ENCODE results near the gene ENTPD3.

Gene ENTPD3

DNA sequence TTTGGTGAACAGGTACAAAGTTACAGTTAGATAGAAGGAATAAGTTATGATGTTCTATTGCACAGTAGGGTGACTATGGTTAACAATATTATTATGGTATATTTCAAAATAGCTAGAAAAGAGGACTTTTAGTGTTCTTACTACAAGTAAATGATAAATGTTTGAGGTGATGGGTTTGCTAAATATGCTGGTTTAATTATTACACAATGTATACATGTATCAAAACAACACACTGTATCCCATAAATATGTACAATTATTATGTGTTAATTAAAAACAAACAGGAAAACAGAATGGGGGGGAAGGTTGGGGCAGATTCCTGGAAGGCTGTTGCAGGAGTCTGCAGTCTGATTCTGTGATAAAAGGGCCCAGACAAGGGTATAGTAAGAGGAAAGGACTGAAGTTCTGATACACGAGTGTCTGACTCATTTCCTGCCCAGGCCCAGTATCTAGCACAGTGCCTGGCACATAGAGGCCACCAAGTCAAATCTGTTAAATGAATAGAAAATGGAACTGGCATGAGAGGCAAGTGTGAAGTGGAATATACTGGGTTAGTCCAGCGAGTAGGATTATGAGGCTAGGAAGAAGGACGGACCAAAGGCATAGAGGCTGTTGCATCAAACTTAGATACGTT, 7.2 kb upstream of the ENTPD3 start:
- H3K36me3 ChIP-seq (ENCODE audit: control insufficient read depth, insufficient read depth, low read length) = no peaks in the 10 kb centered on the region
- no peaks in the 10 kb centered on the region for H3K27me3 ChIP-seq (ENCODE audit: control insufficient read depth, insufficient read depth, low read length)
- no peak overlapping the region for H3K9ac ChIP-seq (ENCODE audit: low read length)
- H3K4me3 ChIP-seq (ENCODE audit: low read length) = no peak overlapping the region
- no peaks in the 10 kb centered on the region for H3K4me1 ChIP-seq (ENCODE audit: control insufficient read depth, insufficient read depth, low read length)
- H3K27ac ChIP-seq (ENCODE audit: low read depth, low read length) = no peak overlapping the region

DNA sequence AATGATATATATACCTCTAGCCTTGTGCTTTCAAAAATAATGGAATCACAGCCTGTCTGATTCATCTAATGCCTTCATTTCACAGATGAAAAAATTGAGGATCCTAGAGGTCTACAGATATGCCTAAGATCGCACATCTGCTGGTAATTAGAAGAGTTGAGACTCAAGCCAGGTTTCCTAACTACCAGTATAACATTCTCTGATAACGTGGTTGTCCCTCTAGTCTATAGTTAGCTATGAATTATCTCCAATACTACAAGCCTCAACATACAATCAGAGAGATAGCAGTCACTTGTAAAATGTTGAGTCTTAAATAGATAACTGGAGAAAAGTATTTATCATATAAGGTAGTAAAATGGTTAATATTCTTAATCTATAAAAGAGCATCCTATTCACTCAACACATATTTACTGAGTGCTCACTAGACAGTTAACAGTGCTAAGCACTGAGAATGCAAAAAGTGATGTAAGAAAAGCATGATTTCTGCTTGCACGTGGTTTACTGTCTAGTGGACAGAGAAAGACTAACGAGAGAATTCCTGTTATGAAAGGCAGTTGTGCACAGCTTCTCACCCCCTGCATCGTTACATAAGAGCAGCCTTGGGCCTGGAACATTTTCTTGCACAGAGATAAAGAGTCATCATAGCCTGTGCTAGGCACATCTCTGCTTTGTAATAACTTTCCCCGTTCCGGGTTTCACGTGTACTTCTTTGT, 4.9 kb upstream of the ENTPD3 start:
- H3K27ac ChIP-seq (ENCODE audit: low read depth, low read length) = no peak overlapping the region
- H3K36me3 ChIP-seq (ENCODE audit: control insufficient read depth, insufficient read depth, low read length) = no peaks in the 10 kb centered on the region
- no peaks in the 10 kb centered on the region for H3K27me3 ChIP-seq (ENCODE audit: control insufficient read depth, insufficient read depth, low read length)
- H3K4me1 ChIP-seq (ENCODE audit: control insufficient read depth, insufficient read depth, low read length) = no peaks in the 10 kb centered on the region
- H3K9ac ChIP-seq (ENCODE audit: low read length) = no peak overlapping the region
- no peak overlapping the region for H3K4me3 ChIP-seq (ENCODE audit: low read length)

DNA sequence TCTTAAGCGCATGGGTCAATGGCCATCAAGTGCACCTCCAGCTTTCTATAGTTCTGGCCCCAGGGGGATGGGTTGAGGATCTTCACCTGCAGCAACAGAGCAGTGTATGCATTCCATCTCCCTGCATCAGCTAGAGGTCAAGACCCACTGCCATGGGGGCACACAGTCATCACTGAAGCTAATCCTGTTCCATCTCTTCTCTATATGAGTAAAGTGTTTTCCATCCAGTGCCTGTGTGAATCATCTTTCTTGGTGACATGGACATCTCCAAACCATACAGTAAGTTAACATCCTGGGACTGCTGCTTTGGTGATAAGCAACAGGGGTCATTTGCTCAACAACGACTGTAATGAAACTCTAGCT, 4.4 kb upstream of the ENTPD3 start:
- Histone ChIP-seq H3K4me1 (ENCODE audit: control insufficient read depth, insufficient read depth, low read length) (peaks cover 2% of the 10 kb centered on the region), H3K36me3 (ENCODE audit: control insufficient read depth, insufficient read depth, low read length) (no peaks in the 10 kb centered on the region), H3K27ac (ENCODE audit: low read depth, low read length) (no peak overlapping the region), H3K4me3 (ENCODE audit: low read length) (no peak overlapping the region), H3K27me3 (ENCODE audit: control insufficient read depth, insufficient read depth, low read length) (no peaks in the 10 kb centered on the region), H3K9ac (ENCODE audit: low read length) (no peak overlapping the region)

DNA sequence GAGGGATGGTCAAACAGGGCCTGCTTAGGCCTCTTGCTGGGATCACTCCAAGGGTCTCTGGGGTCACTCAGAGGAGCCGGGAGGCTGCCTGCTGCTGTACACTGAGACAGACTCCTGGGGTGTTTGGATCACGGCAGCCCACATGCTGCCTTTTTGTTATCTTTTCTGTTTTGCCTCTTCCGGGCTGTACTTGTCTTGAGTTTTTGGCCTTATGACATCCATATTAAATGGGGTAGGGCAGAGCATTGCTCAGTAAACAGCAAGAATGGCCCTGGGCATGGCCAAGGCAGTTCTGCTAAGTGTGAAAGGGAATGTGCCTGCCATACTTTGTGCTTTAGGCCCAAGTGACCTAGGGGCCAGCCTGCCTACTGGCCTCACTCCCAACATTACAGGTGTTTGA, 771 bp upstream of the ENTPD3 start:
- Histone ChIP-seq H3K4me1 (ENCODE audit: control insufficient read depth, insufficient read depth, low read length) (peaks cover 2% of the 10 kb centered on the region), H3K36me3 (ENCODE audit: control insufficient read depth, insufficient read depth, low read length) (no peaks in the 10 kb centered on the region), H3K27ac (ENCODE audit: low read depth, low read length) (no peak overlapping the region), H3K4me3 (ENCODE audit: low read length) (no peak overlapping the region), H3K27me3 (ENCODE audit: control insufficient read depth, insufficient read depth, low read length) (no peaks in the 10 kb centered on the region), H3K9ac (ENCODE audit: low read length) (no peak overlapping the region)

DNA sequence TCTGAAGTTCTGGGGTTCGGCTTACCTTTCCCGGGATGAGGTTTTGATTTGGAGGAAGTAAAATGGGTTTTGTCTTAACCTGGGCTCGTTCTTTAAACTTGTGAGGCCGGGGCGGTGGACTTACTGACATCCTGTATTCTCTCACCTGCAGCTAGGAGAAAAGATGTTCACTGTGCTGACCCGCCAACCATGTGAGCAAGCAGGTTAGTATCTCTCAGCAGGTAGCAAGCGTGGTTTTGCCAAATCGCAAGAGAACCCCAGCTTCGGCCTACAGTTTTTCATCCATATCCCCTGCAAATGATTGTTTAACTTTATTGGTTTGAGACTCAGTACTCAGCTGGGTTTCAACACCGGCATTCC, 891 bp downstream of the ENTPD3 start:
- H3K4me3 ChIP-seq (ENCODE audit: low read length) = no peak overlapping the region
- no peak overlapping the region for H3K27ac ChIP-seq (ENCODE audit: low read depth, low read length)
- H3K9ac ChIP-seq (ENCODE audit: low read length) = no peak overlapping the region
- H3K4me1 ChIP-seq (ENCODE audit: control insufficient read depth, insufficient read depth, low read length) = peaks cover 2% of the 10 kb centered on the region
- H3K27me3 ChIP-seq (ENCODE audit: control insufficient read depth, insufficient read depth, low read length) = no peaks in the 10 kb centered on the region
- no peaks in the 10 kb centered on the region for H3K36me3 ChIP-seq (ENCODE audit: control insufficient read depth, insufficient read depth, low read length)

DNA sequence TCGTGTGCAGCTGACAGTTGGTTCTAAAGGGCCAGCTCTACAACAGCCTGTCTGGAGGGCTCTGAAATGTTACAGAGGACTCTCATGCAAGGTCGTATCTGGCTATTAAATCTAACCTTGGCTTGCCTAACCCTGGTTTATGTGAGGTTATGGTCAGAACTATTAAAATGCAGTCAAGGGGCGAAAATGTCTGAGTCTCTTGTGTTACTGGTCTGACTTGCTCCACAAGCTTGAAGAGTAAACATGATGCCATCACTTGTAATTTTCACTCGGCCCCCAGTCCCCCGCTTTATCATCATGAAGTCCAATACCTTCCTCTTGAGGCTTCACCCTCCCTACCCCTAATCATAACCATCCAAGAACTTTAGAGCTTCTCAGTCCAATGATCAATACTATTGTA, 9.4 kb downstream of the ENTPD3 start:
- Histone ChIP-seq H3K9ac (ENCODE audit: low read length) (no peak overlapping the region), H3K4me3 (ENCODE audit: low read length) (no peak overlapping the region), H3K4me1 (ENCODE audit: control insufficient read depth, insufficient read depth, low read length) (no peaks in the 10 kb centered on the region), H3K27me3 (ENCODE audit: control insufficient read depth, insufficient read depth, low read length) (no peaks in the 10 kb centered on the region), H3K36me3 (ENCODE audit: control insufficient read depth, insufficient read depth, low read length) (no peaks in the 10 kb centered on the region), H3K27ac (ENCODE audit: low read depth, low read length) (no peak overlapping the region)

DNA sequence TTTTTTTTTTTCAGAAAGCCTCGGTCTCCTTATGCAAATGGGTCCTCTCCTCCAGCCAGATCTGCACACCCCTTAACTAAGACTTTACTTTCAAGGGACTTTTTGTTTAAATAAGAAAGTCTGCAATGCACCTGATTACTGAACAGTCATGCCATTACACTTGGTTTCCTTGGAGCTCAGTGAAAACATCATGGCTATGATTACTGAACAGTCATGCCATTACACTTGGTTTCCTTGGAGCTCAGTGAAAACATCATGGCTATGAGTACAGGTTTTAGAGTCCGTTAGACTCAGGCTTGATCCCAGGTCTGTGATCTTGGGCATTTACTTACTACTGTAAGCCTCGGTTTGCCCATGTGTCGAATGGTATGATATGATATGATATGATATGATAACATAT, 10.1 kb downstream of the ENTPD3 start:
- no peak overlapping the region for H3K4me3 ChIP-seq (ENCODE audit: low read length)
- no peaks in the 10 kb centered on the region for H3K36me3 ChIP-seq (ENCODE audit: control insufficient read depth, insufficient read depth, low read length)
- no peaks in the 10 kb centered on the region for H3K4me1 ChIP-seq (ENCODE audit: control insufficient read depth, insufficient read depth, low read length)
- H3K27ac ChIP-seq (ENCODE audit: low read depth, low read length) = no peak overlapping the region
- no peaks in the 10 kb centered on the region for H3K27me3 ChIP-seq (ENCODE audit: control insufficient read depth, insufficient read depth, low read length)
- no peak overlapping the region for H3K9ac ChIP-seq (ENCODE audit: low read length)

DNA sequence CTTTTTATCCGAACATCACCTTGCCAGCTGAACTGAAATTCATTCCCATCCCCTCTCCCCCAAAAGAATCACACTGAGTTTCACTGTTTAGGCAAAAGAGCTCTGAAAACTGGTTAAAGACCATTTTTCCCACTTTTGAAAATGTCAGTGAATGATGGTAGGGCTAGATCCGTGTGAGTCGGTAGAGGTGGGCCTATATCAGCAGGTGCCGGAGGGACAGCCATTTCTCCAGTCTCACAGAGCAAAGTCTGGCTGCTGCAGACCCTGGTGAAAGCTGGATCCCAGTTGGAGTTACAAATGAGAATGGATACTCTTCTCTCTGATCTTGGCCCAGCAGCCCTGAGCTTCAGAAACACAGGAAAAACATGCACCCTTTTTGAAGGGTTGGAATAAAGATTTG, 10.9 kb downstream of the ENTPD3 start:
- Histone ChIP-seq H3K27me3 (ENCODE audit: control insufficient read depth, insufficient read depth, low read length) (no peaks in the 10 kb centered on the region), H3K27ac (ENCODE audit: low read depth, low read length) (no peak overlapping the region), H3K4me3 (ENCODE audit: low read length) (no peak overlapping the region), H3K9ac (ENCODE audit: low read length) (no peak overlapping the region), H3K4me1 (ENCODE audit: control insufficient read depth, insufficient read depth, low read length) (no peaks in the 10 kb centered on the region), H3K36me3 (ENCODE audit: control insufficient read depth, insufficient read depth, low read length) (no peaks in the 10 kb centered on the region)

DNA sequence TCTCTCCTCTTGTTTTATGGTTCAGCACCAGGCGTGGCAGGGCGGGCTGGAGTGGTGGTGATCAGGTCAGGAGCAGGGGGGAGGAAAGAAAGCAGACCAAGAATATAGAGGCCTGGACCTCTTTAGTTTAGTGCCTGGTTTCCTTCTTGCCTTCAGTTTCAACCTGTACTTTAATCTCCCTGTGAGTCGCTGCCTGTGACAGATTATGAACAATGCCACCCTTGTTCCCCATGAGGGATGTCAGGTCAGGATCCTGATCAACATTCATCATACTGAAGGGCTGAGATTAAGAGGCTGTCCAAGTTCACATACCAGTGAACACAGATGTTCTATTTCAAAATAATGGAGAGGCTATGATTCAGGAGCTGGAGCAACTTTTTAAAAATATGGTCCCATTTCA, 11.4 kb downstream of the ENTPD3 start:
- no peaks in the 10 kb centered on the region for H3K4me1 ChIP-seq (ENCODE audit: control insufficient read depth, insufficient read depth, low read length)
- no peaks in the 10 kb centered on the region for H3K36me3 ChIP-seq (ENCODE audit: control insufficient read depth, insufficient read depth, low read length)
- no peak overlapping the region for H3K27ac ChIP-seq (ENCODE audit: low read depth, low read length)
- no peak overlapping the region for H3K4me3 ChIP-seq (ENCODE audit: low read length)
- no peaks in the 10 kb centered on the region for H3K27me3 ChIP-seq (ENCODE audit: control insufficient read depth, insufficient read depth, low read length)
- H3K9ac ChIP-seq (ENCODE audit: low read length) = no peak overlapping the region

DNA sequence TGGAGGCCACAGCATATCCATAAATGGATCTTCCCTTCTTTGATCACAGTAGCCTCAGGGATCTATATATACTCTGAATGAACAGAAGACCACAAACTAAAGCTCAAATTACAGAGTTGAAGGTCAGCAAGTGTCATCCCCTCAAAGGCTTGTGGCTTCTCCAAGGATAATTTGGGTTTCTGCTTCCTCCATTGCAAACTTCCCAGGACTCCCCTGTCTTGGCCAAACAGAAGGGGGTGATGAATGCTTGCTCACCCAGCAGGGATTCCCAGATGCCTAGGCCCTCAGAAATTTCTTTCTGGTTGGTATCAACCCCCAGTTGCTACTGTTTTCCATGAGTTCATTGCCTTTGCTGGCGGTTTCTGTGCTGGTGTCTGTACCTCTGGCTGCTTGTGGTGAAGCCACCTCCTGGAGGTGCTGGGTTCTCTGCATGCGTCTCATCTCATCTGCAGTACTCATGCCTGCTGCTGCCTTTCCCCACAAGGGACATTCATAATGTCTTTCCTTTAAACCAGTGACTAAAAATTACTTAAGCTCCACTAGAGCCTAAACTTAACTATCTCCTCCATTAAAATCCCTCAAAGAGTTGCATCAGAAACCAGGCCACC, 17.7 kb downstream of the ENTPD3 start:
- Histone ChIP-seq H3K4me3 (ENCODE audit: low read length) (no peak overlapping the region), H3K9ac (ENCODE audit: low read length) (no peak overlapping the region)

DNA sequence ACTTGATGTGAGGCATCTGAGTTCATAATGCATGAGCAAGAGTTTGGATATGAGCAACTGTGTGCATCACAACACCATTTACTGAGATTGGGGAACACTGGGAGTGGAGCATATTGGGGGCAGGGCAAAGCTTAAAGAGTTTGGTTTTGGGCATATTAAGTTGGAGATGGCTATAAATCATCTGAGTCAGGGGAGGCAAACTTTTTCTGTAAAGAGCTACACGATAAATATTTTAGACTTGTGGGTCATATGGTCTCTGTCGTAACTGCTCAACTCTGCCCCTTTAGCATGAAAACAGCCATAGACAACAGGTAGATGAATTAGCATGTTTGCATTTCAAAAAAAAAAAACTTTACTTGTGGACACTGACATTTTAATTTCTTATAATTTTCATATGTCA, 20.0 kb downstream of the ENTPD3 start:
- Histone ChIP-seq H3K27me3 (ENCODE audit: control insufficient read depth, insufficient read depth, low read length) (no peaks in the 10 kb centered on the region), H3K4me1 (ENCODE audit: control insufficient read depth, insufficient read depth, low read length) (no peaks in the 10 kb centered on the region), H3K27ac (ENCODE audit: low read depth, low read length) (no peak overlapping the region), H3K9ac (ENCODE audit: low read length) (no peak overlapping the region), H3K36me3 (ENCODE audit: control insufficient read depth, insufficient read depth, low read length) (no peaks in the 10 kb centered on the region), H3K4me3 (ENCODE audit: low read length) (no peak overlapping the region)

More for the DNA sequence above, 17.7 kb downstream of the ENTPD3 start:
- H3K27me3 ChIP-seq (ENCODE audit: control insufficient read depth, insufficient read depth, low read length) = no peaks in the 10 kb centered on the region
- no peaks in the 10 kb centered on the region for H3K4me1 ChIP-seq (ENCODE audit: control insufficient read depth, insufficient read depth, low read length)
- no peak overlapping the region for H3K27ac ChIP-seq (ENCODE audit: low read depth, low read length)
- H3K36me3 ChIP-seq (ENCODE audit: control insufficient read depth, insufficient read depth, low read length) = no peaks in the 10 kb centered on the region

DNA sequence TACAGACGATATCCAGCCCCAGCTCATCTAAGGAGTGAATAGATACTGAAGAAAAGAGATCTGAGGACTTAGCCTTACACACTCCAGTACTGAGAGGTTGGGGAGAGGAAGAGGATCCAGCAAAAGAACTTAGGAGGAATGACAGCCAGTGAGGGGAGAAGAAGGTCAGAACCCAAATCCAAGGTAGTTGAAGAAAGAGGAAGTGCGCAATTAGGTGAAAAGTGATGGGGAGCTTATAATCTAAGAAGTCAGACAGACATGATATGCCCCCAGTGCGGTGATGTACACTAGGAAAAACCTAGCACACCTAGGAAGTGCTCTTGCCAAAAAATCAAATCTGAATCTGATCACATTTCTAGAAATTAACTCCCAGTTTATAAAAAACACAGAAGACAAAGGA, 20.6 kb downstream of the ENTPD3 start:
- no peaks in the 10 kb centered on the region for H3K4me1 ChIP-seq (ENCODE audit: control insufficient read depth, insufficient read depth, low read length)
- no peaks in the 10 kb centered on the region for H3K36me3 ChIP-seq (ENCODE audit: control insufficient read depth, insufficient read depth, low read length)
- no peak overlapping the region for H3K4me3 ChIP-seq (ENCODE audit: low read length)
- H3K27ac ChIP-seq (ENCODE audit: low read depth, low read length) = no peak overlapping the region
- no peak overlapping the region for H3K9ac ChIP-seq (ENCODE audit: low read length)
- no peaks in the 10 kb centered on the region for H3K27me3 ChIP-seq (ENCODE audit: control insufficient read depth, insufficient read depth, low read length)

DNA sequence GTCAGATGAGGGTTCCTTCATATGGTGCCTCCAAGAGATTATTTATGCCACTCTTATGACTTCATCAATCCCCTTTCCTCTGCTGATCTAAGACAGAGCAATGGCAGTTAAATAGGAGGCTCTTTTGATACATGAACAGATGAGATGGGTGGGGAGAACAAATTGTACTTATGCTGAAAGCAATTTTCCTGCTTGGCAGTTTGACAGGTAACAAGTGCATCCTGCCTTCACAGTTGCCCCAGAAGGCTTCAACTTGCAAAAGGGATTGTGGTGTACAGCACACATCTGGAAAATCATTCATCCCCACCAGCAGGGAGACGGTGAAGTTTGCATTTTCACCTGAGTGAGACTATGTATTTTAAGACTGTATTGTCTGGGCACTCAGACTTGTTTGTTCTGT, 27.3 kb downstream of the ENTPD3 start:
- Histone ChIP-seq H3K9ac (ENCODE audit: low read length) (no peak overlapping the region), H3K4me3 (ENCODE audit: low read length) (no peak overlapping the region), H3K36me3 (ENCODE audit: control insufficient read depth, insufficient read depth, low read length) (no peaks in the 10 kb centered on the region), H3K27ac (ENCODE audit: low read depth, low read length) (no peak overlapping the region), H3K4me1 (ENCODE audit: control insufficient read depth, insufficient read depth, low read length) (no peaks in the 10 kb centered on the region), H3K27me3 (ENCODE audit: control insufficient read depth, insufficient read depth, low read length) (no peaks in the 10 kb centered on the region)
